Loucy (cell line): ENCODE results near the gene TOGARAM1.

ENCODE experiments used
- H2AFZ ChIP-seq: fragments of 200-600 bp; sonication (generic); 2 replicates; pipeline ENCODE4 v1.6.0; 2016; ENCODE audit warnings: antibody characterized with exemption, mild to moderate bottlenecking, low read length, moderate library complexity
- H3F3A ChIP-seq: fragments of 200-600 bp; 2 replicates; pipeline ENCODE4 v1.6.0; 2016; ENCODE audit warnings: antibody characterized with exemption, low read depth, mild to moderate bottlenecking
- H3K27me3 ChIP-seq: fragments of 200-600 bp; sonication (generic); 2 replicates; pipeline ENCODE4 v1.6.1; 2014; ENCODE audit warnings: low read length, mild to moderate bottlenecking; ENCODE audit not compliant: insufficient read depth, poor library complexity, severe bottlenecking
- H3K36me3 ChIP-seq: fragments of 200-600 bp; sonication (generic); 2 replicates; pipeline ENCODE4 v1.6.1; 2016; ENCODE audit warnings: low read length; ENCODE audit not compliant: insufficient read depth
- H3K4me1 ChIP-seq: fragments of 200-600 bp; sonication (generic); 2 replicates; pipeline ENCODE4 v1.5.1; 2014; ENCODE audit warnings: low read length, mild to moderate bottlenecking; ENCODE audit not compliant: insufficient read depth, poor library complexity, severe bottlenecking
- H3K4me2 ChIP-seq: fragments of 200-600 bp; sonication (generic); 2 replicates; pipeline ENCODE4 v1.6.0; 2014; ENCODE audit warnings: antibody characterized with exemption, low read length, low read depth, mild to moderate bottlenecking; ENCODE audit not compliant: poor library complexity, severe bottlenecking
- H3K4me3 ChIP-seq: fragments of 200-600 bp; sonication (generic); 2 replicates; pipeline ENCODE4 v1.5.1; 2014; ENCODE audit warnings: low read length, mild to moderate bottlenecking, mixed read lengths; ENCODE audit not compliant: poor library complexity, severe bottlenecking
- H3K79me2 ChIP-seq: fragments of 200-600 bp; sonication (generic); 2 replicates; pipeline ENCODE4 v1.6.1; 2014; ENCODE audit warnings: low read length; ENCODE audit not compliant: insufficient read depth
- H3K9ac ChIP-seq: fragments of 200-600 bp; sonication (generic); 2 replicates; pipeline ENCODE4 v1.6.0; 2014; ENCODE audit warnings: mild to moderate bottlenecking, low read depth, low read length, moderate library complexity; ENCODE audit not compliant: poor library complexity, severe bottlenecking
- H3K9me2 ChIP-seq: fragments of 200-600 bp; sonication (generic); replicated peaks from 2 replicates; pipeline ENCODE4 v1.6.1; 2016; ENCODE audit warnings: low read depth, low read length, mixed read lengths
- H3K9me3 ChIP-seq: fragments of 200-600 bp; sonication (generic); 2 replicates; pipeline ENCODE4 v1.6.1; 2014; ENCODE audit warnings: mild to moderate bottlenecking, antibody characterized with exemption, low read length, low read depth; ENCODE audit not compliant: insufficient read depth
- H4K20me1 ChIP-seq: fragments of 200-600 bp; sonication (generic); 2 replicates; pipeline ENCODE4 v1.6.0; 2014; ENCODE audit warnings: antibody characterized with exemption, low read length, mild to moderate bottlenecking; ENCODE audit not compliant: insufficient read depth, poor library complexity, severe bottlenecking
- EZH2phosphoT487 ChIP-seq: fragments of 200-600 bp; IDR thresholded peaks from 2 replicates; pipeline ENCODE4 v1.6.1; 2018; ENCODE audit warnings: antibody characterized with exemption, mild to moderate bottlenecking, moderate library complexity, borderline replicate concordance
- TF ChIP-seq, protein P1 (sequence below): fragments of 200-600 bp; sonication (generic); conservative IDR thresholded peaks from 2 replicates; pipeline ENCODE4 v1.5.1; 2014; ENCODE audit warnings: mild to moderate bottlenecking, antibody characterized with exemption, low read length

The TOGARAM1 gene

DNA sequence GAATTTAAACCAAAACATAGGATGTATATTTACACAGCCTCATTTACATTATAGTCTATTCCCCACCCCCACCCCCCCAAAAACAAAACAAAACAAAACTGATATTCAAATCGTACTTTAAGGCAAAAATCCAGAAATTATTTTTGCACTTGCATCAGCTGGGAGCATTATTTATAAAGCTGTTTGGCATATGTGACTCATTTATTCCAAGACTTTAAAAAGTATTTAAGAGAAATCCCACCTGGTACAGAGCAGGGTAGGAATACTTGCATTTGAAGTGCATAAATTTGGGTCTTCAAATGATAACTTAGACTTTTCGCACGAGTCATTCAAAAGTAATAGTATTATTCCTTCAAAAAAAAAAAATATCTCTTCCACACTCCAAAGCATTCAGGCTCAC lies 1.3 kb upstream of the TOGARAM1 start:
- Histone ChIP-seq H3F3A (no peaks in the 10 kb centered on the region), H3K27me3 (no peaks in the 10 kb centered on the region), H3K4me2 (peak overlapping the region; percentile 80), H3K4me1 (peaks cover 49% of the 10 kb centered on the region), H2AFZ (no peak overlapping the region), H3K9me3 (no peaks in the 10 kb centered on the region), H3K4me3 (peak overlapping the region; percentile 94), H3K79me2 (peaks cover 63% of the 10 kb centered on the region), H3K36me3 (no peaks in the 10 kb centered on the region), H4K20me1 (peaks cover 58% of the 10 kb centered on the region), H3K9ac (peak overlapping the region; percentile 80), H3K9me2 (no peaks in the 10 kb centered on the region)
- TF ChIP-seq, protein P1, sequence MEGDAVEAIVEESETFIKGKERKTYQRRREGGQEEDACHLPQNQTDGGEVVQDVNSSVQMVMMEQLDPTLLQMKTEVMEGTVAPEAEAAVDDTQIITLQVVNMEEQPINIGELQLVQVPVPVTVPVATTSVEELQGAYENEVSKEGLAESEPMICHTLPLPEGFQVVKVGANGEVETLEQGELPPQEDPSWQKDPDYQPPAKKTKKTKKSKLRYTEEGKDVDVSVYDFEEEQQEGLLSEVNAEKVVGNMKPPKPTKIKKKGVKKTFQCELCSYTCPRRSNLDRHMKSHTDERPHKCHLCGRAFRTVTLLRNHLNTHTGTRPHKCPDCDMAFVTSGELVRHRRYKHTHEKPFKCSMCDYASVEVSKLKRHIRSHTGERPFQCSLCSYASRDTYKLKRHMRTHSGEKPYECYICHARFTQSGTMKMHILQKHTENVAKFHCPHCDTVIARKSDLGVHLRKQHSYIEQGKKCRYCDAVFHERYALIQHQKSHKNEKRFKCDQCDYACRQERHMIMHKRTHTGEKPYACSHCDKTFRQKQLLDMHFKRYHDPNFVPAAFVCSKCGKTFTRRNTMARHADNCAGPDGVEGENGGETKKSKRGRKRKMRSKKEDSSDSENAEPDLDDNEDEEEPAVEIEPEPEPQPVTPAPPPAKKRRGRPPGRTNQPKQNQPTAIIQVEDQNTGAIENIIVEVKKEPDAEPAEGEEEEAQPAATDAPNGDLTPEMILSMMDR: no peak
- TF ChIP-seq EZH2phosphoT487: no peak

DNA sequence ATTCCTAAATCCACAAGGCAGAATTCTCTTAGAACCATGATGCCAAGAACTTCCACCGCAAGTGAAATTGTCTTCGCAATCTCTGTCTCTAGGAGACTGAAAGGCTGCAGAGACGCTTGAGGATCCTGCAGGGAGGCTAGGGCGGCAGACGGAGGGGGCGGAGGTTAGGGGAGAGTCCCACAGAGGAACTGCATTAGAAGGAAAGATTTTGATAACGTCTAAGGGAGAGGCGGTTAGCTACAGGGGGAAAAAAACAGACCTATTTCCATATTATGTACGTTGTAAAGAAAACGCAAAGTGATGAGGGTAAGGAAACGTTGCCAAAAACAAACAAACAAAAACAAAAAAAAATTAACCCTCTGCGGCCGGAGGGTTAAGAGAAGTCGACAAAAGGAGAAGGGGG lies 838 bp upstream of the TOGARAM1 start:
- H3F3A ChIP-seq: no peaks in the 10 kb centered on the region

DNA sequence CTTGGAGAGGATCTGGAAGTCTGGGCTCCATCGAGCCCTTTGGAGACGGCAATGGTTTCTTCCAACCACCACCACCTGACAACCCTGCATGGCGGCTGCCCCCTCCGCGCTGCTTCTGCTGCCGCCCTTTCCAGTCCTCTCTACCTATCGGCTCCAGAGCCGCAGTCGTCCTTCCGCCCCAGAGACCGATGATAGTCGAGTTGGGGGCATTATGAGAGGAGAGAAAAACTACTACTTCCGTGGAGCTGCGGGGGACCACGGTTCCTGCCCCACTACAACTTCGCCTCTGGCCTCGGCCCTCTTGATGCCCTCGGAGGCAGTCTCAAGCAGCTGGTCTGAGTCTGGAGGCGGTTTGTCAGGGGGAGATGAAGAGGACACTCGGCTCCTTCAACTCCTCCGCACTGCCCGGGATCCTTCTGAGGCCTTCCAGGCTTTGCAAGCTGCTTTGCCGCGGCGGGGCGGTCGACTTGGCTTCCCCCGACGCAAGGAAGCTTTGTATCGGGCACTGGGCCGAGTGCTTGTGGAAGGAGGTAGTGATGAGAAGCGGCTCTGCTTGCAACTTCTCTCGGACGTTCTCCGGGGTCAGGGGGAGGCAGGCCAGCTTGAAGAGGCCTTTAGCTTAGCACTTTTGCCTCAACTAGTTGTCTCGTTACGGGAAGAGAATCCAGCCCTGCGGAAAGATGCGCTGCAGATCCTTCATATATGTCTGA lies 499 bp downstream of the TOGARAM1 start:
- H3K4me3 ChIP-seq: peak overlapping the region; percentile 94
- no peaks in the 10 kb centered on the region for H3K27me3 ChIP-seq
- H3K9me3 ChIP-seq: no peaks in the 10 kb centered on the region
- no peaks in the 10 kb centered on the region for H3K36me3 ChIP-seq
- H4K20me1 ChIP-seq: peaks cover 40% of the 10 kb centered on the region
- H3K4me2 ChIP-seq: peak overlapping the region; percentile 66
- no peak for TF ChIP-seq EZH2phosphoT487
- TF ChIP-seq, protein P1: no peak
- peaks cover 52% of the 10 kb centered on the region for H3K79me2 ChIP-seq
- H3K9me2 ChIP-seq: no peaks in the 10 kb centered on the region
- peak overlapping the region; percentile 81 for H2AFZ ChIP-seq
- H3F3A ChIP-seq: no peaks in the 10 kb centered on the region
- H3K4me1 ChIP-seq: peaks cover 39% of the 10 kb centered on the region
- H3K9ac ChIP-seq: peak overlapping the region; percentile 57

More for the DNA sequence above, 838 bp upstream of the TOGARAM1 start:
- Histone ChIP-seq H4K20me1 (peaks cover 54% of the 10 kb centered on the region), H3K9me2 (no peaks in the 10 kb centered on the region), H3K9ac (peak overlapping the region; percentile 80), H3K4me2 (peak overlapping the region; percentile 80), H2AFZ (peak overlapping the region; percentile 75), H3K4me1 (peaks cover 44% of the 10 kb centered on the region), H3K79me2 (peaks cover 58% of the 10 kb centered on the region), H3K36me3 (no peaks in the 10 kb centered on the region), H3K9me3 (no peaks in the 10 kb centered on the region), H3K4me3 (peak overlapping the region; percentile 94), H3K27me3 (no peaks in the 10 kb centered on the region)
- TF ChIP-seq, protein P1: no peak
- no peak for TF ChIP-seq EZH2phosphoT487
